ENCODE results near the gene C1QTNF7.

The C1QTNF7 gene

GRCh38 chr4:15469402-15470127 is 41.7 kb downstream of the C1QTNF7 start, which contains the start of gene CC2D2A:
CC2D2A (plus strand) TSS chr4:15469882; CDS start chr4:15475933, 6,051 bp downstream.
- no peaks in the 10 kb centered on the region for H3K36me3 ChIP-seq (ENCODE audit: insufficient read depth, low read length)
- H3K79me2 ChIP-seq (ENCODE audit: insufficient read depth, low read length), result no peaks in the 10 kb centered on the region
- H3K9ac ChIP-seq (ENCODE audit: low read depth, low read length), result no peak within 1 kb of the TSS
- ATAC-seq (ENCODE audit: insufficient read depth, low read depth) (no peak), DNase-seq (no peak)
- H3K4me2 ChIP-seq (ENCODE audit: insufficient read depth, low read length), result no peak within 1 kb of the TSS
- no peaks in the 10 kb centered on the region for H3K9me3 ChIP-seq (ENCODE audit: insufficient read depth, low read length, severe bottlenecking)
- no peak for TF ChIP-seq CTCF (IDR thresholded peaks at IDR 0.05; ENCODE audit: borderline replicate concordance, extremely low read depth, low read length, poor library complexity, severe bottlenecking)
- TF ChIP-seq EZH2 (IDR thresholded peaks at IDR 0.05; ENCODE audit: borderline replicate concordance, low read depth, low read length, severe bottlenecking), result no peak
- no peak within 1 kb of the TSS for H3K27ac ChIP-seq (ENCODE audit: low read length)
- no peaks in the 10 kb centered on the region for H3K4me1 ChIP-seq (ENCODE audit: insufficient read depth, low read length)
- no peak within 1 kb of the TSS for H3K4me3 ChIP-seq (ENCODE audit: low read depth in 1 of 2, low read length in 2 of 2)
- H2AFZ ChIP-seq (ENCODE audit: low read depth, low read length), result no peak within 1 kb of the TSS
- no peaks in the 10 kb centered on the region for H4K20me1 ChIP-seq (ENCODE audit: insufficient read depth, low read length)
- H3K27me3 ChIP-seq (ENCODE audit: insufficient read depth, low read length, poor library complexity), result peaks cover 5% of the 10 kb centered on the region

GRCh38 chr4:15470128-15470475 is 42.3 kb downstream of the C1QTNF7 start:
- no peak overlapping the region for H3K27ac ChIP-seq (ENCODE audit: low read length)
- H2AFZ ChIP-seq (ENCODE audit: low read depth, low read length), result no peak overlapping the region
- no peak overlapping the region for H3K4me3 ChIP-seq (ENCODE audit: low read depth in 1 of 2, low read length in 2 of 2)
- H3K9me3 ChIP-seq (ENCODE audit: insufficient read depth, low read length, severe bottlenecking), result no peaks in the 10 kb centered on the region
- H3K27me3 ChIP-seq (ENCODE audit: insufficient read depth, low read length, poor library complexity), result peaks cover 5% of the 10 kb centered on the region
- no peaks in the 10 kb centered on the region for H3K79me2 ChIP-seq (ENCODE audit: insufficient read depth, low read length)
- no peak overlapping the region for H3K9ac ChIP-seq (ENCODE audit: low read depth, low read length)
- no peaks in the 10 kb centered on the region for H4K20me1 ChIP-seq (ENCODE audit: insufficient read depth, low read length)
- H3K36me3 ChIP-seq (ENCODE audit: insufficient read depth, low read length), result no peaks in the 10 kb centered on the region
- TF ChIP-seq EZH2 (IDR thresholded peaks at IDR 0.05; ENCODE audit: borderline replicate concordance, low read depth, low read length, severe bottlenecking) (no peak), CTCF (IDR thresholded peaks at IDR 0.05; ENCODE audit: borderline replicate concordance, extremely low read depth, low read length, poor library complexity, severe bottlenecking) (no peak)
- ATAC-seq (ENCODE audit: insufficient read depth, low read depth), result no peak
- DNase-seq, result no peak
- no peaks in the 10 kb centered on the region for H3K4me1 ChIP-seq (ENCODE audit: insufficient read depth, low read length)
- H3K4me2 ChIP-seq (ENCODE audit: insufficient read depth, low read length), result no peak overlapping the region

GRCh38 chr4:15476396-15476795 is 48.6 kb downstream of the C1QTNF7 start:
- H3K4me1 ChIP-seq (ENCODE audit: insufficient read depth, low read length), result no peaks in the 10 kb centered on the region
- no peaks in the 10 kb centered on the region for H3K79me2 ChIP-seq (ENCODE audit: insufficient read depth, low read length)
- H3K27me3 ChIP-seq (ENCODE audit: insufficient read depth, low read length, poor library complexity), result peaks cover 3% of the 10 kb centered on the region
- no peak for ATAC-seq (ENCODE audit: insufficient read depth, low read depth)
- H3K4me2 ChIP-seq (ENCODE audit: insufficient read depth, low read length), result no peak overlapping the region
- TF ChIP-seq EZH2 (IDR thresholded peaks at IDR 0.05; ENCODE audit: borderline replicate concordance, low read depth, low read length, severe bottlenecking), result no peak
- no peak for TF ChIP-seq CTCF (IDR thresholded peaks at IDR 0.05; ENCODE audit: borderline replicate concordance, extremely low read depth, low read length, poor library complexity, severe bottlenecking)
- no peak overlapping the region for H2AFZ ChIP-seq (ENCODE audit: low read depth, low read length)
- no peaks in the 10 kb centered on the region for H3K9me3 ChIP-seq (ENCODE audit: insufficient read depth, low read length, severe bottlenecking)
- no peak for DNase-seq
- H3K9ac ChIP-seq (ENCODE audit: low read depth, low read length), result no peak overlapping the region
- H3K36me3 ChIP-seq (ENCODE audit: insufficient read depth, low read length), result no peaks in the 10 kb centered on the region
- H4K20me1 ChIP-seq (ENCODE audit: insufficient read depth, low read length), result no peaks in the 10 kb centered on the region
- H3K27ac ChIP-seq (ENCODE audit: low read length), result no peak overlapping the region
- H3K4me3 ChIP-seq (ENCODE audit: low read depth in 1 of 2, low read length in 2 of 2), result no peak overlapping the region

Data from DND-41 (cell line).